ENCODE results near the gene MEIKIN. TPM values are rescaled to one million over a fixed set of nuclear protein-coding genes. Genes with fewer than 3 reads are reported as not detected.
A peak's percentile ranks its signal among the peaks of the same experiment; 100 is the strongest.

Gene MEIKIN
- total RNA-seq, 1 donor from 2014 or later = not detected

- Mint-ChIP-seq H3K27me3 (ENCODE audit: unreplicated experiment) (peaks cover 8% of the 10 kb centered on the region), H3K9me3 (ENCODE audit: unreplicated experiment) (no peaks in the 10 kb centered on the region), H3K27ac (ENCODE audit: unreplicated experiment) (no peak overlapping the region), H3K4me3 (ENCODE audit: unreplicated experiment) (no peak overlapping the region), H3K36me3 (ENCODE audit: unreplicated experiment) (no peaks in the 10 kb centered on the region), H3K4me1 (ENCODE audit: unreplicated experiment) (no peaks in the 10 kb centered on the region)
- TF ChIP-seq CTCF (IDR thresholded peaks at IDR 0.05) = no peak
- peak; percentile 66 for DNase-seq (ENCODE audit: extremely low spot score, unreplicated experiment)
These were observed 20.5 kb upstream of the MEIKIN start for GRCh38 chr5:131965826-131966415.

- Mint-ChIP-seq H3K27ac (ENCODE audit: unreplicated experiment) (no peak overlapping the region), H3K36me3 (ENCODE audit: unreplicated experiment) (no peaks in the 10 kb centered on the region), H3K27me3 (ENCODE audit: unreplicated experiment) (peaks cover 14% of the 10 kb centered on the region), H3K4me3 (ENCODE audit: unreplicated experiment) (no peak overlapping the region), H3K4me1 (ENCODE audit: unreplicated experiment) (no peaks in the 10 kb centered on the region), H3K9me3 (ENCODE audit: unreplicated experiment) (no peaks in the 10 kb centered on the region)
- no peak for TF ChIP-seq CTCF (IDR thresholded peaks at IDR 0.05)
- DNase-seq (ENCODE audit: extremely low spot score, unreplicated experiment) = no peak
These were observed 14.4 kb upstream of the MEIKIN start for GRCh38 chr5:131959906-131960305.

GRCh38 chr5:131959136-131959535, 13.7 kb upstream of the MEIKIN start:
- DNase-seq (ENCODE audit: extremely low spot score, unreplicated experiment) = no peak
- no peaks in the 10 kb centered on the region for H3K36me3 Mint-ChIP-seq (ENCODE audit: unreplicated experiment)
- peaks cover 22% of the 10 kb centered on the region for H3K27me3 Mint-ChIP-seq (ENCODE audit: unreplicated experiment)
- no peak for TF ChIP-seq CTCF (IDR thresholded peaks at IDR 0.05)
- no peaks in the 10 kb centered on the region for H3K9me3 Mint-ChIP-seq (ENCODE audit: unreplicated experiment)
- no peak overlapping the region for H3K27ac Mint-ChIP-seq (ENCODE audit: unreplicated experiment)
- no peaks in the 10 kb centered on the region for H3K4me1 Mint-ChIP-seq (ENCODE audit: unreplicated experiment)
- no peak overlapping the region for H3K4me3 Mint-ChIP-seq (ENCODE audit: unreplicated experiment)

GRCh38 chr5:131957721-131958441, 12.4 kb upstream of the MEIKIN start:
- no peaks in the 10 kb centered on the region for H3K4me1 Mint-ChIP-seq (ENCODE audit: unreplicated experiment)
- no peaks in the 10 kb centered on the region for H3K36me3 Mint-ChIP-seq (ENCODE audit: unreplicated experiment)
- no peak overlapping the region for H3K27ac Mint-ChIP-seq (ENCODE audit: unreplicated experiment)
- no peak for DNase-seq (ENCODE audit: extremely low spot score, unreplicated experiment)
- no peak overlapping the region for H3K4me3 Mint-ChIP-seq (ENCODE audit: unreplicated experiment)
- no peak for TF ChIP-seq CTCF (IDR thresholded peaks at IDR 0.05)
- H3K27me3 Mint-ChIP-seq (ENCODE audit: unreplicated experiment) = peaks cover 17% of the 10 kb centered on the region
- no peaks in the 10 kb centered on the region for H3K9me3 Mint-ChIP-seq (ENCODE audit: unreplicated experiment)

- no peak for TF ChIP-seq CTCF (IDR thresholded peaks at IDR 0.05)
- no peaks in the 10 kb centered on the region for H3K9me3 Mint-ChIP-seq (ENCODE audit: unreplicated experiment)
- H3K36me3 Mint-ChIP-seq (ENCODE audit: unreplicated experiment) = no peaks in the 10 kb centered on the region
- peaks cover 28% of the 10 kb centered on the region for H3K27me3 Mint-ChIP-seq (ENCODE audit: unreplicated experiment)
- no peak for DNase-seq (ENCODE audit: extremely low spot score, unreplicated experiment)
- H3K27ac Mint-ChIP-seq (ENCODE audit: unreplicated experiment) = no peak overlapping the region
- H3K4me3 Mint-ChIP-seq (ENCODE audit: unreplicated experiment) = no peak overlapping the region
- no peaks in the 10 kb centered on the region for H3K4me1 Mint-ChIP-seq (ENCODE audit: unreplicated experiment)
These were observed 8.5 kb upstream of the MEIKIN start for GRCh38 chr5:131953969-131954368.

All from osteocyte (in vitro differentiated cells).